SK-N-SH treated with all-trans-retinoic acid at 6 μM for 48 hours (cell line): ENCODE results near the gene NUB1.

Experiments used
- BACH2 ChIP-seq: fragments of 250-450 bp; sonication (Bioruptor Pico); IDR thresholded peaks from 2 replicates; pipeline ENCODE4 v1.9.0; 2021; ENCODE audit warnings: mild to moderate bottlenecking, borderline replicate concordance
- CSDC2 ChIP-seq: fragments of 250-450 bp; sonication (Bioruptor Pico); IDR thresholded peaks from 2 replicates; pipeline ENCODE4 v1.5.0; 2020; ENCODE audit warnings: mild to moderate bottlenecking, moderate library complexity
- OSR1 ChIP-seq: fragments of 250-450 bp; sonication (Bioruptor Pico); IDR thresholded peaks from 2 replicates; pipeline ENCODE4 v1.8.0; 2022; ENCODE audit warnings: moderate library complexity, mild to moderate bottlenecking, inconsistent platforms
- PPARA ChIP-seq: fragments of 250-450 bp; sonication (Bioruptor Pico); IDR thresholded peaks from 2 replicates; pipeline ENCODE4 v1.5.0; 2020; ENCODE audit warnings: mild to moderate bottlenecking, borderline replicate concordance
- TCF4 ChIP-seq: fragments of 250-450 bp; sonication (Bioruptor Pico); IDR thresholded peaks from 2 replicates; pipeline ENCODE4 v1.8.0; 2021; ENCODE audit warnings: mild to moderate bottlenecking, moderate library complexity, borderline replicate concordance
- ZC3H10 ChIP-seq: fragments of 250-450 bp; sonication (Bioruptor Pico); IDR thresholded peaks from 2 replicates; pipeline ENCODE4 v1.5.1; 2021; ENCODE audit warnings: mild to moderate bottlenecking, moderate library complexity
- ZNF565 ChIP-seq: fragments of 450-650 bp; formaldehyde crosslinking; conservative IDR thresholded peaks from 2 replicates; pipeline ENCODE4 v1.5.0; 2020; ENCODE audit warnings: low read depth, mild to moderate bottlenecking, moderate library complexity

DNA sequence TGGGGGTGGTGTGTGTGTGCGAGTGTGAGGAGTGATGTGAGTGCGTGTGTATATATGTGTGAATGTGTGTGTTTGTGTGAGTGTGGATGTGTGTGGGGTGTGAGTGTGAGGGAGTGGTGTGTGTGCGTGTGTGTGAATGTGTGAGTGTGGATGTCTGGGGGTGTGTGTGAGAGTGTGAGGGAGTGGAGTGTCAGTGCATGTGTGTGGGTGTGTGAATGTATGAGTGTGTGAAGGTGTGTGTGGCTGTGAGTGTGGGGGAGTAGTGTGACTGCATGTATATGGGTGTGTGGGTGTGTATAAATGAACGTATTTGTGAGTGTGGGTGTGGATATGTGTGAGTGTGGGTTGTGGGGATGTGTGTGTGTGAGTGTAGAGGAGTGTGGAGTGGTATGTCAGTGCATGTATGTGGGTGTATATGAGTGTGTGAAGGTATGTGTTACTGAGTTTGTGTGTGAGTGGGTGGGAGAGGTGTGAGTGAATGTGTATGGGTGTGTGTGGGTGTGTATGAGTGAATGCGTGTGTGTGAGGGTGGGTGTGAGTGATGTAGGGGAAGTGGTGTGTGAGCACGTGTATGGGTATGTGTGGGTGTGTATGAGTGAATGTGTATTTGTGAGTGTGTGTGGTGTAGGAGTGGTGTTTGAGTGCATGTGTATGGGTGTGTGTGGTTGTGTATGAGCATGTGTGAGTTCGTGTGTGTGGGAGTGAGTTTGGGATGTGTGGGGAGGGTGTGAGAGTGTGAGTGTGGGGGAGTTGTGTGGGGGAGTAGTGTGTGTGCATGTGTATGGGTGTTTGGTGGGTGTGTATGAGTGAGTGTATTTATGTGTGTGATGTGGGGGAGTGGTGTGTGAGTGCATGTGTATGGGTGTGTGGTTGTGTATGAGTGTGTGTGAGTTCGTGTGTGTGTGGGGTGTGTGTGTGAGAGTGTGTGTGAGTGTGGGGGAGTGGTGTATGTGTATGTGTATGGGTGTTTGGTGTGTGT lies 28.5 kb upstream of the NUB1 start:
- TF ChIP-seq PPARA (CRISPR knock-in tag) (no peak), BACH2 (CRISPR knock-in tag) (no peak), OSR1 (no peak), TCF4 (CRISPR knock-in tag) (no peak), CSDC2 (CRISPR knock-in tag) (no peak), ZC3H10 (CRISPR knock-in tag) (no peak), ZNF565 (CRISPR knock-in tag) (no peak)
